Activated CD4-positive, CD25-positive, alpha-beta regulatory T cell (primary cell): ENCODE results near the gene DOC2B.
"Not testable (repeated sequence)": the region's sequence is repeated elsewhere in the genome, so short reads cannot be mapped to it uniquely, and the experiment has no call there.

ENCODE experiments used
- DNase-seq, 4 experiments: peaks; one replicate each; lab custom pipeline; 2025; lab: John Stamatoyannopoulos, UW

Gene DOC2B

DNA sequence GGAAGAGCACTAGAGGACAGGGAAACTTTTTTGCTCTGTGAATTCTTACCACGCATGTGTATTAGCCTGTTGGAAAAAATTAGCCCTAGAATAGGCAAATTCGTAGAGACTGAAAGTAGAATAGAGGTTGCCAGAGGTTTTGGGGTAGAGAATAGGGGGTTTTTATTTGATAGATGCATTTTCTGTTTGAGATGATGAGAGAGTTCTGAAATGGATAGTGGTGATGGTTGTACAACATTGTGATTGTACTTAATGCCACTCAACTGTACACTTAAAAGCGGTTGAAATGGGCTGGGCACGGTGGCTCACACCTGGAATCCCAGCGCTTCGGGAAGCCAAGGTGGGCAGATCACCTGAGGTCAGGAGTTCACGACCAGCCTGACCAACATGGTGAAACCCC is 8.0 kb upstream of the DOC2B start:
- no peak for DNase-seq

DNA sequence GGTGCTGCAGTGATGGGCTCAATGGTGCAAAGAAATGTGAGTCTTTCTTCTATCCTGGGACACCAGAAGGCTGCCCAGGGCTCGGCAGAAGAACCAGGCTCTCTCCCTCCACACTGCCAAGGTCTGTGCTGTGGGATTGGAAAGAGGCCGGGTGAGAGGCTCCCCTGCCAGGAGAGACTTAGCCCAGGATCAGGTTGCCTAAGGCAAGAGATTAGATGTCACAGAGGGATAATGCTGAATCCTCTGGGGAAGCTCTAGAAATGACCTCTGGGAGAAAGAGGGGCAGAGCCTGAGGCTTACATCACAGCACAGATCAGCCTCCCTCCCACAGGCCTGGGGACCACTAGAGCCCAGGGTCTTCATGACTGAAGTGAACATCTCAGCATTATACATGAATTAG is 5.7 kb upstream of the DOC2B start:
- DNase-seq = no peak

DNA sequence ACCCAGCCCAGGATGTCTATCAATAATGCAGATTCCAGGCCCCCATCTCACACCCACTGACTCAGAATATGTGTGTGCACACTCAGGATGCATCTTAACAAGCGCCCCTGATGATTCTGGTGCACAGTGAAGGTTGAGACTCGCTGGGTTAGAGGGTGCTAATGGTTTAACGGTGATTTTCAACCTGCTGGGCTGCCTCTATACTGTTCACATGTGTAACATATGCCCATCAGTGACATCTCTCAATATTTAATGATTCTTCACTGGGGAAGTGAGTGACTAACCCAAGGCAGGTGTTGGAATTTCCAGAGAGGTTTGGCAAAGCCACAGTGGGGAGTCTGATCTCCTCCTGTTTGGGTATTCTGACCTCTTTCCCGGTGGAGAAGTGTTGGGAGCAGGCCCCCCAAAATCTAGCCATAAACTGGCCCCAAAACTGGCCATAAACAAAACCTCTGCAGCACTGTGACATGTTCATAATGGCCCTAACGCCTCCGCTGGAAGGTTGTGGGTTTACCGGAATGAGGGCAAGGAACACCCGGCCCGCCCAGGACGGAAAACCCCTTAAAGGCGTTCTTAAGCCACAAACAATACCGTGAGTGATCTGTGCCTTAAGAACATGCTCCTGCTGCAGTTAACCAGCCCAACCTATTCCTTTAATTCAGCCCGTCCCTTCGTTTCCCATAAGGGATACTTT is 4.1 kb upstream of the DOC2B start:
- no peak for DNase-seq

DNA sequence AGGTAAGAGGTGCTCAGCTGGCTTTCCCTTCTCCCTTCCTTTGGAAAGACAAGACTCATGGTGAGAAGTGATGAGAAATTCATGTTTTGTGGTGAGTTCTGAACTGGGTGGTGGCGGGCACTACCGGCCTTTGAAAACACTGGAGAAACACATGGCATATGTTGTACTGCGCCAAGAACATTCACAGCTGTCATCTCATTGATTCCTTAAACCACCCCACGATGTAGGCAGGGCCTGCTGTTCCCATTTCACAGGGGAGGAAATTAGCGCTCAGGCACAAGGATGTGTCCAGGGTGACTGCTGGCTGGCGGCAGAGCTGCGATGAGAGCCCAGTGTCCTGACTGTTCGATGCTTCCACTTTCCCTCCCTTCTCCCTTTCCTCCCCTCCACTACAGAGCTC is 1.6 kb upstream of the DOC2B start:
- no peak for DNase-seq

DNA sequence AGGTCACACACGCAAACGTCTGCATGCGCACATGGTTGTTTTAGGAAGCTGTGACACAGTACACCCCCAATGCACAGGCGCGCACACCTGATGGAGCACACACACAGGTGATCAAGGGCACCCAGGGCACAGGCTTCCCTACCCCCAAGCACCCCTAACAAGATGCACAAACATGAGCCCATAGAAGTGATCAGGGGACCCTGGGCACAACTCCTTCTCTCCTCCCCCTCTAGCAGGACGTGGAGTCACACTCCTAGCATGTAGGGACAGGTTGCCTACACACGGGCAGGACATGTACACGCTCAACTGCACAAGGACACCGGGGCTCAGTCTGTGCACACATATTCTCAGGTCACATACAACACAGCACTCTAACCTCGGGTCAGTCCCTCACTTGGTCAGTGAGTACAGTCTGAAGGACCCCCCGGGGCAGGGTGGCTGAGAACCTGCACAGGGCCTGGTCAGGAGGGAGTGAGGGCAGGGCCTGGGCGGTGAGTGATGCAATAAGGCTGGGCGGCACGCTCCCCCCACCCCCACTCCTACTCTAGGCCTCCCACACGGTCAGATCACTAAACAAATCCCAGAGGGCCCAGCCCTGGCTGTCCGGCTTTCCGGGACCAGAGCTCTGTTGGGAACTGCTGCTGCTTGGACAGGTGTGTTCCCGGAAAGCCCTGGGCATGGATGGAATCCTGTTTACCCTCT is 751 bp upstream of the DOC2B start:
- no peak for DNase-seq

DNA sequence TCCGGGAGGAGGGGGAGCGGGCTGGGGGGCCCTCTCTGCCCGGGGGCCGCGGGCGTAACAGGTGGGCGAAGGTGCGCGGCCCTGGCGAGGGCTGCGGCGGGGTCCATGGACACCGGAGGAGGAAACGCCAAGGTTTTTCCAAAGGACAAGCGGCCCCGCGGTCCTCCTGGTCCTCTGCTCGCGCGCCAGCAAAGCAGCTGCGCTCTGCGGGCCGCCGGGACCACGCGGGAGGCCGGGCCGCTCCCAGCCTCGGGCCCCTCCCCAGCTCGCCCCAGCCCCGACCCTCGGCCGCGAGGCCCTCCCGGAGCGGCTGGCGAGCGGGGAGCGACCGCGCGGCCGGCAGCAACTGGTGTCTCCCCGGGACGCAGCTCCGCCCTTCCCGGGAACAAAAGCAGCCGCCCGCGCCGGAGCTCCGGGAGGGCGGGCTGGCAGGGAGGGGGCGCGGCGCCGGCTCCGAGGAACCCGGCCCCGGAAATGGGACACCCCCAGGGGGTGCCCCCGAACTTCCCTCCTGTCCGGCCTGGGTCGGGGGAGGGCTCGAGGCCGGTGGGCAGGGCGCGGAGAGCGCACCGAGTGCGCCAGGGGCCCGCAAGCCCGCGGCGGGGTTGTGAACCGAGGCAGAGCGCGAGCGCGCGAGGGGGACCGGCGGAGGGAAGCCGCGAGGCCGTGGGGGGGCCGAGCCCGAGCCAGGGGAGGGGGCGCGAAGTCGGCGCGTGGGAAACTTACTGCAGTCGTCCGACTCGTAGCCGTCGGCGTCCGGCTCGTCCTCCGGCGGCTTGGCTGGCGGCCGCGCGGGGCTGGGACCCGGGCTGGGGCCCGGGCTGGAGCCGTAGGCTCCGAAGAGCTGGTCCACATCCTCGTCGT is 837 bp downstream of the DOC2B start:
- no peak for DNase-seq

DNA sequence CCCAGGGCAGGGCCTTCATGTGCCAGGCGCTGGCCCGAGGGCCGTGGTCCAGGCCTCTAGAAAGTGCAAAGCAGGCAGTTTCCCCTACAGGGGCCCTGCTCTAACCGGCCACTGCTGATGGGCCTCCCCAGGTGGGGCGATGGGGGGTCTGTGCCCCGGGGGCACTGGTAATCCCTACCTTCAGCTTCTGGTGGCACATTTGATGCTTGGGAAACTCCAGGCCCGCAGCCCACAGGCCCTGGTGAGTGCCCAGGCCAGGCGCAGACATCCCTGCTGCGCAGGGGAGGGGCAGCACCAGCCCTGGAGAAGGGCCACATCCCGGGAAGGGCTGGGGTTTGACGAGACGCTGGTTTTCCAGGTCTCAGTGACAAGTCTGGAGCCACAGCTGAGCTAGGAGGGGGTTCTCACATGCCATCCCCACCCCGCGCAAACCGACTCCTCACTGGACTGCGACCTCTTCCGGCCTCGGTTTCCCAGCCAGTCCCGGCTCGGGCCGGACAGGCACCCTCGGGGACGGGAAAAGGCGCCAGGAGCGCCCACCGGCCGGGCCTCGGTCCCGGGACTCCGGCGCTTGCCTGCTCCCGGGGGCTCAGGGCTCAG is 1.6 kb downstream of the DOC2B start:
- DNase-seq = no peak

DNA sequence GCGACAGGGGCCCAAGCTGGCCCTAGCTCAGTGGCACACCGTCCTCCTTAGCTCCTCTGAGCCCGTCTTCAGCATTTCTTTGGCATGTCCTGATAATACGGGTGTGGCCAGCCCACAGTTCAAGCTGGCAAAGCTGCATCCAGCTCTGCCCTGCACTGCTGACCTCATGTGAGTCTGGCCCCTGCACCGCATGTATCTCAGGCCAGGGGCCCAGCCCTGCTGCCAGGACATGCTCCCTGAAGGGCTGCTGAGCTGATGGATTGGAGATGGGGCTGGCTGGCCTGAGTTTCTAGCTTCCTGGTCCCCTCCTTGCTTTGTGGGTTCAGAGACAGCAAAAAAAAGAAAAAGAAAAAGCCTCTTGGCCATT is 2.4 kb downstream of the DOC2B start:
- DNase-seq = no peak

DNA sequence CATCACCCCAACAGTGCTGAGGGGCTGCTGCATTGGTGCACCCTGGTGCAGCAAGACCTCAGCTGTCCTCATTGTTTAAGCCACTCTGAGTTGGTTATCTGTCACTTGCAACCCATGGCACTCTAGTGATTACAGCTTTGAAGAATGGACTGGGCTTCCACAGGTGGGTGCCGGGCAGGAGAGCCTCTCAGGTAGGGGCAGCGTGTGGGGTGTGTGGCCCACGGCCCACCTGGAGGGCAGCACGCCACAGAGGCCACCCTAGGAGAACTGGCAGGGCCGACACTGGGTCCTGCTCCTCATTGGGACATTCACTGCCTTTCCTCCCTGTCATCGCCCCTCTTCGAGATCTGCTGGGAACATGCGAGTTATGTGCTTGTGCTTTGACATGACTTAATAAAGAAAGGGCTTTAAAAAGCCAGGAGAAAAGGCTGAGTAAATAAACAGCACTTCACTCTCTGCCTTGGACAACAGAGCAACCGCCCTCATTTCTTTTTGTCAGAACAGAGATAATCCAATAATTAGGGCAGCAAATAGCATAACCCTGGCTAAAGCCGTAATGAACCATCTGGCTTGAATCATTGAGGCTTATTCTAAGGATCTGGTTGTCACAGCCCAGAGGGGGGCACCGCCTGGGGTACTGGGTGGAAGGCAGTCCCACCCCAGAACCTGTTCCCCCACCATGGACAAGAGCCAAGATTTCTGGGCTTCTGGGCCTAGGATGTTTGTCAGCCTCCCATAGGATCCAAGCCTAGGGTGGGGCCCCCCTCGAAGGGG is 3.0 kb downstream of the DOC2B start:
- DNase-seq = no peak

DNA sequence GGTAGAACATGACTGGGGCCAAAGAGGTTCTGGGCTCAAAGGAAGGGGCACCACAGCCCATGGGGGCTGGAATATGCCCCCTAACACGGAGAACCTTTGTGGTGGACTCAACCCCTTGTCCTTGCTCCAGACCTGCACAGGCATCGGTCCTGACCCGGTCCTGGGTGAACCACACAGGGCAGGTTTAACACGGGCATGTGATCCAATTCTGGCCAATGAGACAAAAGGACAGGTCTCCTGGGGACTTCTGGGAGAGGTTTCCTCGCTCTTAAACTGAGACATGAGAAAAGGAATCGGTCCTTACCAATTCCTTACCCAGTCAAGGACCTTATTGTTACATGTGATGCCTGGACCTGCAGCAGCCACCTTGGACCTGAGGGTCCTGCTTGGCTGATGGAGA is 3.7 kb downstream of the DOC2B start:
- DNase-seq = no peak

DNA sequence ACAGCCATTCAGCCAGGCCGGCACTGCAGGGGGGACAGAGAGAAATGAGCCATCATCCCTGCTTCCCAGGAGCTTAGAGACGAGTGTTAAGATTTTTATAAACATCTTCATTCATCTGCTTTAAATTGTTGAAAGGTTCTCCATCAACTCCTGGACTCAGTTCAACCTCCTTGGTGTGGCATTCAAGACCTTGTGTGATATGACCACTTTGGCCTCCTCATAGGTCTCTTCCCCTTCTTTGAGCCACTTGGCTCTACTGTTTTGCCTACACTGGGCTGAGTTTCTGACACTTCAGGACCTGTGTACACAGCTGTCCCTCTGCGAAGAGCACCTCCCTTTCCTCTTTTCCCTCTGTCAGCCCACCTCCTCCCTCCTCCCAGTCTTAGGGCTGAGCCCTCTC is 4.3 kb downstream of the DOC2B start:
- DNase-seq = no peak

DNA sequence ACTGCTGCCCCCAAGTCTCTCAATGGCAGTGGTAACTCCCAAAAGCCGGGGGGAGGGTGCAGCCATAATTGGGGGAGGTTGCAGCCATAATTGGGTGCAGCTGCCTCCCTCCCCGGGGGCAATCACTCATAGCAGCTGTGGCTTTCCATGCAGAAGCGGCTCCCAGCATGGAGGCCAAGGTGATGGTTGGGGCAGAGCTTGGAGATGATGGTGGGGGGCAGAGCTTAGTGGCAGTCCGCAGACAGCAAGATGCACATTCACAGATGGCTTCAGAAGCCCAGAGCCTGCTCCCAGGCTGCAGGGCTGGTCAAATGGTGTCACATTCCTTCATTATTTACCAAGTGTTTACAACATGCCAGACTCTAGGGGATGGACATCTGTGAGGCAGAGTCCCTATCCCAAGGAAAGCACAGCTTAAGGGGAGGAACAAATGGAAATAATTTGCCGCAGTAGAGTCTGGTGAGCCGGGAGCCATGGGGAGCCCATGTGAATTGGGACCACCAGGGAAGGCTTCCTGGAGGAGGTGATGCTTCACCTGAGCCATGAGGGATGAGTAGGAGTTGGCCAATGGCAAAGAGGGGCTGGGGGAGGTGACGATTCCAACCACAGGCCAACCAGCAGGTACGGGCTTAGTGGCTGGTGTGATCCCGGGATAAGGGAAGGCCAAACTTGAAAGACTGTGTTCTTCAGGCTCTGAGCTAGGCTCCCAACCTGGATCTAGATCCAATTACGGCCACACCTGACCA is 8.1 kb downstream of the DOC2B start:
- DNase-seq = no peak

DNA sequence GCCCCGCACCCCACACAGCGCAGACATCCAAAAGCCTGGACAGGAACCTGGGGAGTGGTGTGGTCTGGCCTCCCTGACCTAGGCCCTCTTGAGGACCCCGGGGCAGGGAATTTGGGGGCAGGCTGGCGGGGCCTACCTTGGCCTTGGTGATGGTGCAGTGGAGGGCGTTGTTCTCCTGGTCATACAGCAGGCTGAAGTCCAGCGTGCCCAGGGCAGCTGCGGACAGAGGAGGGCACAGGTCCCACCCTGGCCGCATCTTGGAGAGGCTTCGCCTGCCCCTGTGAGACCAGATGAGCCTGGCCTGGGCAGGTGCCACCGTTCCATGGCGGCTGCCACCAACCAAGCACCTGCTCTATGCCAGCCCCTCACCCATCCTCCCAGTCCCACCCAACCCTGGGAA is 9.0 kb downstream of the DOC2B start:
- no peak for DNase-seq

DNA sequence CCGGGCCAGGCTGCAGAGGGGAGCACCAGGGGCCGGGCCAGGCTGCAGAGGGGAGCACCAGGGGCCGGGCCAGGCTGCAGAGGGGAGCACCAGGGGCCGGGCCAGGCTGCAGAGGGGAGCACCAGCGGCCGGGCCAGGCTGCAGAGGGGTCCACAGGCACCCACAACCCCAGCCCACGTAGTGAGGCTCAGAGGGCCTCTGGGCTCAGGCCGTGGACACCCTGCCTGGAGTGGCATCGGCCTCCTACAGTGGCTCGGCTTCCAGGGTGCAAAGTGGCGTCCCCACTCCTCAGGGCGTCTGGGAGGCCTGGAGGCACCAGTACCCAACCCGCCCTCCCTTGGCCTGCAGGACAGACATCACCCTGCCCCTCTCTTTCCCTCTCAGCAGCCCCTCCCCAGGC is 9.6 kb downstream of the DOC2B start:
- DNase-seq = no peak

DNA sequence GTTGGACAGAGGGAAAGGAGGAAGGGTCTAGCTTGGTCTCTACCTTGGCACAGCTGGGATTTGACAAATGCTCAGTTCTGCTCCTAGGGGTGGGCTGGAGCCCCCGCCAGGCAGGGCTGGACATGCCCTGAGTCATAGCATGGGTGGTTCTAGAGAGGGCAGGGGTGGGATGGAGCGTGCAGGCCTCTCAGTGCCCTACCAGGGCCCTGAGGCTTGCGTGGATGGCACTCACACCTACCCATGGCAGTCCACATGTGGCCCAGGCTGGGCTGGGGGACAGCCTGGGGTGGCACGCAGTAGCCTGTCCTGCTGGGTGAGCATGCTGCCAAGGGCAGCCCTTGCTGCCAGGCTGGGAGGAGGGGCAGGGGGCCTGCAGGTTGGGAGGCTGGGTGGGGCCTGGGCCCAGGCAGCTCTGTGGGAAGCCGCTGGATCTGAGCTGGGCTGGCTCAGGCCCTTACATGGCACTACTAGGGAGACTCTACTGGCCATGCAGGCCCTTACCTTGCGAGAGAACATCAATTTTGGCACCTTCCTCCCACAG is 11.2 kb downstream of the DOC2B start:
- no peak for DNase-seq

DNA sequence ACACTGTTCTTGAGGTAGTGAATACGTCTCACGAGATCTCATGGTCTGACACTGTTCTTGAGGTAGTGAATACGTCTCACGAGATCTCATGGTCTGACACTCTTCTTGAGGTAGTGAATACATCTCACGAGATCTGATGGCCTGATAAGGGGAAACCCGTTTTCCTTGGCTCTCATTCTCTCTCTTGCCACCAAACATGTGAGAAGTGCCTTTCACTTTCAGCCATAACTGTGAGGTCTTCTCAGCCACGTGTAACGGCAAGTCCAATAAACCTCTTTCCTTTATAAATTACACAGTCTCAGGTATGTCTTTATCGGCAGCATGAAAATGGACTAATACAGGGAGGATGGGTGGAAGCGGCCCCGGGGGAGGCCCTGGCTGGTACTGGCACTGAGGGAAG is 12.8 kb downstream of the DOC2B start:
- not testable (repeated sequence) for DNase-seq

DNA sequence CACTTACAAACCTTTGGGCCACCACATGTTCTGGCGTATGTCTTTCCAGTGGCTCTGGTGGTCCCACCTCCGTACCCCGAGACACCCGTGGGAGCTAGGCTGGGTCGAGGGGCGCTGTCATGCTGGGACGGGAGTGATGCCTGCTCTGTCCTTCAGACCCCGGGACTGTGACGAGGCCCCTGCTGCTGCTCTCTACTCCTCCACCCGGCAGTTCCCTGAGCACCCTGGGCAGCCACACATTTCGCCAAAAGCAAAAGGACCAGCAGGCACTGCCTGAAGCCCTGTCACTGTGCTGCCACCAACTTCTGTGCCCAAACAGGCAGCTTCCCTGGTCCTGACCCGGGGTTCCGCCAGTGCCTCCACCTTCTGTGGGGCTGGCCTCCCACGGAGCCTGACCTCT is 15.5 kb downstream of the DOC2B start:
- no peak for DNase-seq

DNA sequence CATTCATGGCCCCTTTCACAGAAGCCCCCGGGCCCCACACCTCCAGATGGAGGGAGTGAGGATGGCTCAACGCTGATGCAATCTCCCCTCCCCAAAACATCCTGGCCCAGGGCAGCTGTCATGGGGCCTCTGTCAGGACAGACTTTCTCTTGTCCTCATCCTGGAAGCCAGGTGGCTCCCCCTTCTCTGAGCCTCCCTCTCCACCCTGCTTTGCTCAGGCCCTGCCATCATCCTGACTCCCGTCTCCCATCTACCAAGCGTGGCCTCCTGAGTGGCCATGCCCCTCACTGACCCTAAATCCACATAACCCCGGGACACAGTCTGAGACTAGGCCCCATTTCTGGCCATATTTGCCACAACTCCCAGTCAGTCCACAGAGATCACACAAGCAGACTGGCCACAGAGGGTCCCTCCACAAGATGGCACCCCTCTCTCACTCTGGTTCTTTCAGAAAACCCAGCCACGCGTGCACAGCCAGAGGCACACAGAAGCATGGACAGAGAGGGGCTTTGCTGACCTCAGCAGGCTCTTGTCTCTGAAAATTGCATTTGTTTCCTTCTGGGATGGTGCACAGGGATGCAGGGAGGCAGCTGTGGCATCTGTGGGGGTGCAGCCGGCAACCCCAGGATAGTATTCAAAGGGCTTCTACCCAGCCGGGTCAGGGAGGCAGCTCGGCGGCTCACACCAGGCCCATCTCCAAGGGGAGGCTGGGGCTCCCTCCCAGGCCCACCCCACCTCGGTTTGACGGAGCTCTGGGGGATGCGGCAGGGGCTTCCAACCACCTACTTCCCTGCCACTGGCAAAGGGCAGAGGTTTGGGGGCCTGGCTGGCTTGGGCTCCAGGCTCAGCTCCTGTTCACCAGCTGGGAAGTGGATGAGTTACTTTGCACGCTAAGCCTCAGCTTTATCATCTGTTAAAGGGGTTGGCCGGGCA is 16.9 kb downstream of the DOC2B start:
- DNase-seq = no peak

DNA sequence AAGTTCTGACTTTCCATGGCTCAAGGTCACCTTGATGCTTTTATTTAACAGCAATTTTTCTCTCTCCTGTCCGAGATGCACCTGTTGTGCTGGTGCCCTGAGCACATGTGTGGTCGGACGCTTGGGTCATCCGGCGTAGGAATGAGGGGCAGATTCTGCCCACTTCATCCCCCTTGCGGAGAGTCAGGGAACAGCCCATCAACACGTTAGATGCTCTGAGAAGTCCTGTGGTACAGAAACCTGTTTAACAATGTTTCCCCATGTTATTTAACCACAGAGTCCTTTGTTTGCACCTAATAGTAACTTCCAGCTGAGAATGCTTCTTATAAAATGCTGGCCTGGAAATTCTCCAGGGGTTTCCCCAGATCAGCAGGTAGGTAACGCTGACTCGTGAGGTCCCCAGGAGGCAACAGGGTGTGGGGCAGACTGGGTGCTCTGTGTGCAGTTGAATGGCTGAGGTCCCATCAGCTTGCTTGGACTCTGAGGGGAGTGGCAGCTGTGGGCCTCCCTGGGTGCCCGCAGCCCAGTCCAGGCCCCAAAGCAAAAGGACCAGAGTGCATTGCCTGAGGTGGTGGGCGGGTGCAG is 17.8 kb downstream of the DOC2B start:
- no peak for DNase-seq
